K562 (cell line): ENCODE results near the gene FRAT1. TPM values are rescaled to one million over a fixed set of nuclear protein-coding genes. Genes with fewer than 3 reads are reported as not detected.

Experiments used
- ETV1 ChIP-seq: fragments of 450-650 bp; conservative IDR thresholded peaks from 2 replicates; pipeline ENCODE4 v1.6.1; 2016; ENCODE audit warnings: missing genetic modification characterization, control low read depth, low read depth, missing compliant biosample characterization
- KAT7 ChIP-seq: sonication (generic); formaldehyde crosslinking; IDR thresholded peaks from 2 replicates; pipeline ENCODE4 v1.8.0; 2022; ENCODE audit warnings: missing genetic modification reagents, mild to moderate bottlenecking, borderline replicate concordance
- MTF1 ChIP-seq: fragments of 250-450 bp; sonication (Bioruptor Pico); IDR thresholded peaks from 2 replicates; pipeline ENCODE4 v1.9.0; 2021; ENCODE audit warnings: moderate library complexity, mild to moderate bottlenecking, inconsistent platforms, borderline replicate concordance
- NBN ChIP-seq: fragments of 450-650 bp; IDR thresholded peaks from 2 replicates; pipeline ENCODE4 v1.6.1; 2016; ENCODE audit warnings: low read depth, mild to moderate bottlenecking
- POLR2B ChIP-seq: fragments of 450-650 bp; IDR thresholded peaks from 2 replicates; pipeline ENCODE4 v1.6.1; 2018; ENCODE audit warnings: low read depth; ENCODE audit not compliant: partially characterized antibody
- TFAM ChIP-seq: fragments of 250-450 bp; sonication (Bioruptor Pico); conservative IDR thresholded peaks from 2 replicates; pipeline ENCODE4 v1.5.0; 2021; ENCODE audit warnings: mild to moderate bottlenecking, moderate library complexity
- TRIM28 ChIP-seq: fragments of 450-650 bp; IDR thresholded peaks from 2 replicates; pipeline ENCODE4 v1.6.1; 2017
- ZNF398 ChIP-seq: fragments of 250-450 bp; sonication (Bioruptor Pico); IDR thresholded peaks from 2 replicates; pipeline ENCODE4 v1.8.0; 2021; ENCODE audit warnings: moderate library complexity, mild to moderate bottlenecking, inconsistent platforms
- polyA plus RNA-seq, 8 experiments: library from polyadenylated mRNA; depleted of rRNA in 4 of 8; stranded (reverse) in 5 of 8; unstranded in 3 of 8; fragments of >200 nt; fragmentation: Nextera tagmentation in 2 of 8; fragmentation: Illumina TruSeq in 1 of 8; extraction: Ambion mirVana in 2 of 8; extraction: Trizol in 1 of 8; gene quantifications; 2 replicates each; pipeline versions ENCODE4 v1.2.1 to v1.2.3, GENCODE V29; 2011 to 2014; ENCODE audit warnings: inconsistent platforms in 1 of 8, missing spikeins in 1 of 8
- total RNA-seq, 7 experiments: library from RNA; depleted of rRNA in 6 of 7; stranded (reverse); fragments of >200 nt in 6 of 7; fragmentation: Illumina TruSeq in 2 of 7; extraction: Trizol in 2 of 7; gene quantifications; 2 replicates each; pipeline versions ENCODE4 v1.2.1 to v1.2.3, GENCODE V29; 2011 to 2021; ENCODE audit warnings: low replicate concordance in 1 of 7
- TF ChIP-seq, protein P1 (sequence below): fragments of 150-350 bp; IDR thresholded peaks from 2 replicates; pipeline ENCODE4 v1.6.1; 2014; ENCODE audit warnings: low read depth, mild to moderate bottlenecking, low read length, borderline replicate concordance
- TF ChIP-seq, protein P2 (sequence below): conservative IDR thresholded peaks from 2 replicates; pipeline ENCODE4 v1.6.1; 2011; ENCODE audit warnings: low read depth, mild to moderate bottlenecking, low read length; ENCODE audit not compliant: control insufficient read depth
- TF ChIP-seq, protein P3 (sequence below): fragments of 250-450 bp; sonication (Bioruptor Pico); IDR thresholded peaks from 2 replicates; pipeline ENCODE4 v1.4.0; 2020; ENCODE audit warnings: borderline replicate concordance

Gene FRAT1
- total and polyA plus RNA-seq, 9 of the 15 experiments (the other 6 are each of a cell fraction or from before 2014, with no cell fraction given) = 0.11 to 4.6 (median 1.4) TPM

- TF ChIP-seq ZNF398 (no peak), POLR2B (no peak), TFAM (no peak), MTF1 (no peak), TRIM28 (no peak), ETV1 (tag) (no peak), NBN (0 out of 2 replicates have a peak, but pooled peaks have one; percentile 73), KAT7 (no peak)
- TF ChIP-seq, protein P1, sequence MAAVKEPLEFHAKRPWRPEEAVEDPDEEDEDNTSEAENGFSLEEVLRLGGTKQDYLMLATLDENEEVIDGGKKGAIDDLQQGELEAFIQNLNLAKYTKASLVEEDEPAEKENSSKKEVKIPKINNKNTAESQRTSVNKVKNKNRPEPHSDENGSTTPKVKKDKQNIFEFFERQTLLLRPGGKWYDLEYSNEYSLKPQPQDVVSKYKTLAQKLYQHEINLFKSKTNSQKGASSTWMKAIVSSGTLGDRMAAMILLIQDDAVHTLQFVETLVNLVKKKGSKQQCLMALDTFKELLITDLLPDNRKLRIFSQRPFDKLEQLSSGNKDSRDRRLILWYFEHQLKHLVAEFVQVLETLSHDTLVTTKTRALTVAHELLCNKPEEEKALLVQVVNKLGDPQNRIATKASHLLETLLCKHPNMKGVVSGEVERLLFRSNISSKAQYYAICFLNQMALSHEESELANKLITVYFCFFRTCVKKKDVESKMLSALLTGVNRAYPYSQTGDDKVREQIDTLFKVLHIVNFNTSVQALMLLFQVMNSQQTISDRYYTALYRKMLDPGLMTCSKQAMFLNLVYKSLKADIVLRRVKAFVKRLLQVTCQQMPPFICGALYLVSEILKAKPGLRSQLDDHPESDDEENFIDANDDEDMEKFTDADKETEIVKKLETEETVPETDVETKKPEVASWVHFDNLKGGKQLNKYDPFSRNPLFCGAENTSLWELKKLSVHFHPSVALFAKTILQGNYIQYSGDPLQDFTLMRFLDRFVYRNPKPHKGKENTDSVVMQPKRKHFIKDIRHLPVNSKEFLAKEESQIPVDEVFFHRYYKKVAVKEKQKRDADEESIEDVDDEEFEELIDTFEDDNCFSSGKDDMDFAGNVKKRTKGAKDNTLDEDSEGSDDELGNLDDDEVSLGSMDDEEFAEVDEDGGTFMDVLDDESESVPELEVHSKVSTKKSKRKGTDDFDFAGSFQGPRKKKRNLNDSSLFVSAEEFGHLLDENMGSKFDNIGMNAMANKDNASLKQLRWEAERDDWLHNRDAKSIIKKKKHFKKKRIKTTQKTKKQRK = no peak
- TF ChIP-seq, protein P2, sequence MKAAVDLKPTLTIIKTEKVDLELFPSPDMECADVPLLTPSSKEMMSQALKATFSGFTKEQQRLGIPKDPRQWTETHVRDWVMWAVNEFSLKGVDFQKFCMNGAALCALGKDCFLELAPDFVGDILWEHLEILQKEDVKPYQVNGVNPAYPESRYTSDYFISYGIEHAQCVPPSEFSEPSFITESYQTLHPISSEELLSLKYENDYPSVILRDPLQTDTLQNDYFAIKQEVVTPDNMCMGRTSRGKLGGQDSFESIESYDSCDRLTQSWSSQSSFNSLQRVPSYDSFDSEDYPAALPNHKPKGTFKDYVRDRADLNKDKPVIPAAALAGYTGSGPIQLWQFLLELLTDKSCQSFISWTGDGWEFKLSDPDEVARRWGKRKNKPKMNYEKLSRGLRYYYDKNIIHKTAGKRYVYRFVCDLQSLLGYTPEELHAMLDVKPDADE = no peak; the same call in 1 of the 2 replicates
- TF ChIP-seq, protein P3, sequence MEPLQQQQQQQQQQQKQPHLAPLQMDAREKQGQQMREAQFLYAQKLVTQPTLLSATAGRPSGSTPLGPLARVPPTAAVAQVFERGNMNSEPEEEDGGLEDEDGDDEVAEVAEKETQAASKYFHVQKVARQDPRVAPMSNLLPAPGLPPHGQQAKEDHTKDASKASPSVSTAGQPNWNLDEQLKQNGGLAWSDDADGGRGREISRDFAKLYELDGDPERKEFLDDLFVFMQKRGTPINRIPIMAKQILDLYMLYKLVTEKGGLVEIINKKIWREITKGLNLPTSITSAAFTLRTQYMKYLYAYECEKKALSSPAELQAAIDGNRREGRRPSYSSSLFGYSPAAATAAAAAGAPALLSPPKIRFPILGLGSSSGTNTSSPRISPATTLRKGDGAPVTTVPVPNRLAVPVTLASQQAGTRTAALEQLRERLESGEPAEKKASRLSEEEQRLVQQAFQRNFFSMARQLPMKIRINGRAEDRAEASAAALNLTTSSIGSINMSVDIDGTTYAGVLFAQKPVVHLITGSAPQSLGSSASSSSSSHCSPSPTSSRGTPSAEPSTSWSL (CRISPR knock-in tag) = no peak
Observed at GRCh38 chr10:97318772-97319651, at the start of gene FRAT1 (continued).
